Iris pigment epithelial cell (primary cell): ENCODE measurements around the gene FOXJ1.

Experiments
- DNase-seq: peaks from one replicate; pipeline ENCODE4 v3.0.0-alpha.2; 2011; ENCODE audit warnings: low read depth

FOXJ1 gene

DNA sequence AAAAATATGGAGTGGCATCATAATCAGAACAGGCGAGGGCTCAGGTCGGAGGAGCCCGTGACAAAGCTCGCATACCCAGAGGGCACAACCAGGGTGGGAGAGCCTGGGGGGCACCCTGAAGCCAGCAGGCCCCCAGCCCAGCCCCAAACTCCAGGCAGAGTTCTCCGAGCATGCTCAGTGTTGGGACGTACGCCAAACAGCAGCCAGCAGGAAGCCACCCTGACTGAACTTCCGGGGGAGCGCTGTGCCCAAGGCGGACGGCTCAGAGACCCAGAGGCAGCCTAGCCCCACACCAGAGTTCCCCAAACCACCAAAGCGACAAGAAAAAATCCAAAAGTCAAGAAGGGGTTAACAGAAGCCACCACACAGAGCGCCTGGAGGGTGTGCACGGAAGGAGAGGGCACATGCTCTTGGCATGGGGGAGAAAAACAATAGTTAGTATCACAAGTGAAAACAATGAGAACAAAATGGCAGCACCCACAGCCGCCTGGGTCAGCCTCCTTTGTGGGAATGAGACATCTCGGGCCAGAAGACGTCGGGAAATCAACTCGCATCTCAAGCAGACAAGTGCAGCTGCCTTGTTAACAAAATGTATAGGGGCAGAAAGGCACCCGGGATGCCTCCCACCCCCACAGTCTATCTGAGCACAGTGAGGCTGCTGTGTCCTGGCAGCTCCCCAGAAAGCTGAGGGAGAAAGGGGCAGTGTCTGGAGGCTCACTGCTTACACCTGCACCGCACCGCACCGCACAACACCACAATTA is 49.3 kb downstream of the FOXJ1 start:
- DNase-seq = no peak

DNA sequence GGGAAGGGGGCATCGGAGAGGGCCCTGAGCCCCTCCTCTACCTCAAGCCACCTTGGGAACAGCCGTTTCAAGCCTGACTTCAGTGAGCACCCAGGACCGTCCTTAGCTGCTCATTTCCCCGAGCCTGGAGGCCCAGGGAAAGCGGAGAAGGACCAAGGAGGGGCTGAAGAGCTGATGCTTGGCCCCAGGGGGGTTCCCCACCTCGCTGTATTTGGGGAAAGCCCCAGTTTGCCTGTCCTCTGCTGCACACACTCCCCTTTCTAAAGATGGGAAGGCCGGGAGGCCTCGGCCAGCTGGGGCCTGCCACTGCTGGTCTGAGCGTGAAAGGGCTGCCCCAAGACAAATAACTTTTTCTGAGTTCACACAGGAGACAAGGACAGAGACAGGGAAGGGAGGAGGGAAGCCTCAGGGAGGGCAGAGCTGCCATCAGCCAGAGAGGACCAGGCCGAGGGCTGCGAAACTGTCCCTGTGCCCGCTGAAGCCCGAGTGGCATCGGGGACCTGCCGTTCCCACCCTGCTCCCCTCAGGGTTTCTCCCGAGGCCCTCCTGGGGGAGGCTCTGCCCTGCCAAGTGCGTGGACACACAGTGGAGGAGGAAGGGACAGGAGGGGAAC is 50.4 kb downstream of the FOXJ1 start:
- no peak for DNase-seq

DNA sequence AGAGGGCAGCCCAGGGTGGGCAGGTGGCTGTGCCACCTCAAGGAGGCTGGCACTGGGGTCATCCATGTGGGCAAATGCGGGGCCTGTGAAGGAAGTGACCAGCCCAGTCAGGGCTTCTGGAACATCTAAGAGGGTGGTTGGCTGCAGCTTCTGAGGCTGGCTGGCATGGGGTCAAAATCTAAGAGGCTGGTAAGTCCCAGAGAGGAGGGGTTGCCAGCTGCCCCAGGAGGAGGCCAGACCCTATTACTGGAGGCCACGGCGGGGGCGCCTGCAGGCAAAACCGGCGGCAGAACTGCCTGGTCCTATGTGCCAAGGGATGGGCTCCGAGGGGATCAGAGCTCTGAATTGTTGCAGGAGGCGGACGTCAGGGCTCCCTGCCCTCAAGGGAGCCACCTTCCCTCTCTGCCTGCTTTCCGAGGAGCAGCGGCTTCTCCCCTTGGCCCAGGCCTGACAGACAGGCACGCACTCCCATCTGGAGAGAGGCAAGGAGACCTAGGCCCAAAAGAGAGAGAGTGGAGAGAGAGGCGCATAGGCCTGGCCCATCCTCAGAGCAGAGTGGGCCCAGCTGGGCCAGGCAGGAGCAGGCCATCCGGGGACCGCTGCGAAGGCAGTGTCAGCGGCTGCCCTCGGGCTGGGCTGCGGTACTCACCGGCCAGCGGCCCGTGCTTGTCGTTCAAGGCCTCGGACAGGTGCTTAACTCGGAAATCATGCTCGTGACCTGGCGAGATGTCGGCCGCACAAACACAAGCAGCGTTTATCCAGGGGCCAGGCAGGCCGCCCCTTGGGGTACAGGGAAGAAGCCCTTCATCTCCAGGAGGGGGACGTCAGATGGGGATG is 51.1 kb downstream of the FOXJ1 start:
- DNase-seq = no peak

DNA sequence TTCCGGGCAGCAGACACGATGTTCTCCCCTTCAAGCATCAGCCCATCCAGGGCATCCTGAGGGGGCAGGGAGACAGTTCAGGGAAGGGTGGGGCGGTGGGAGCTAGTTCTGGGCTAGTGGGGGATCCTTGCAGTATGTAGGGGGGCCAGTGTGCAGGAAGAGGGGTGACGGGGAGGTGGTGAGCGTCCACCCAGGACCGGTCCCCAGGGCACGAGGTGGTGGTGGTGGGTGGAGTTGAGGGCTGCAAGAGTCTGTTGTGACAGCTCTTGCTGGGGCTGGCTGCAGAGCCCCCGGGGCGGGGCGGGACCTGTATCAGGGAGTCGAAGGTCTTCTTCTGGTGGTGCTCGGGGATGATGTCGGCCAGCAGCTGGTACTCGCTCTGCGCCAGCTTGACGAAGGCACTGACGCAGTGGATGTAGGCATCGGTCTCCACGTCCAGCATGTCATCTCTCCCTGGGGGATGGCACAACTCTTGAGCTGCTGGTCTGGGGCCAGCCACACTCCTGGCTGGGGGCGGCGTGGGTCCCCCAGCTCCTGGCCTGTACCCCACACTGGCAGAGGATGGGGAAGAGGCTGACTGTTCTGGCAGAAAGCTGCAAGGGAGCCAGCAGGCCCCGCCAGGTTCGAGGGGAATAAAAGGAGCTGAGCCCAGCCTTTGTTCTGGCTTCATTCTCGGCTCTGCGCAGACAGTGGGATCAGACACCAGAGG is 52.0 kb downstream of the FOXJ1 start:
- no peak for DNase-seq

DNA sequence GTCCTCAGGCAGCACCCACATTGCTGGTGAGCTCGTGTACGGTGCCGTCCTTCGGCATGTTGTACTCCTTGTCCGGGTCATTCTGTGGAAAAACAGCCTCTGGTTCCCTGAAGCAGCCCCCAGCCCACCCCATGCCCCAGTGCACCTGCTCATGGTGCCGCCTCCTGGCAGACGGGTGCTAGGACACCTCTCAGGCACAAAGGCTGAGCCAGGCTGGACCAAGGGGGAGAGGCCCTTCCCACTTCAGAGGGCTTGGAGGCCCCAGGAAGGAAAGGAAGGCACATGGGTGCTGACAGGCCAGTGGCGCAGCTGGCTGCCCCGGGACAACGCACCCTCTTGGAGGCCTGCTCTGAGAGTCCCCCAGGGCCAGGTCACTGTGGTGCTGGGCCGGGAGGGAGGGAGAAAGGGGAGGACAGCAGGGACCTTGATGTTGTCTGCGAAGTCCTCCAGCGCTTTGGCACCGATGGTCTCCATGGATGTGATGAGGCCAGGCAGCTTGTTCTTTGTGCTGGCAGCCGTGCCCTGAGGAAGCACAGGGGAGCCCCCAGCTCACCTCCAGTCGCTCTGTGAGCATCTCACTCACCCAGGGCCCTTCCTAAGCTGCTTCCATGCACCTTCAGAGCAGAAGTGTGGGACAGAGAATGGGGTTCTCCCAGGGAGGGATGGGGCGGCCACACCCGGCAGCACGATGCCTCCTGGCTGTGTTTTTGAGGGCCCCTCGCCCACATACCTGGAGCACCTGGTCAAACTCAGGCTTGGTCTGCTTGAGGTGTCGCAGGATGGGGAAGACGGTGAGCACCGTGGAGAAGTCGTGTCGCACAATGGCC is 52.8 kb downstream of the FOXJ1 start:
- no peak for DNase-seq

DNA sequence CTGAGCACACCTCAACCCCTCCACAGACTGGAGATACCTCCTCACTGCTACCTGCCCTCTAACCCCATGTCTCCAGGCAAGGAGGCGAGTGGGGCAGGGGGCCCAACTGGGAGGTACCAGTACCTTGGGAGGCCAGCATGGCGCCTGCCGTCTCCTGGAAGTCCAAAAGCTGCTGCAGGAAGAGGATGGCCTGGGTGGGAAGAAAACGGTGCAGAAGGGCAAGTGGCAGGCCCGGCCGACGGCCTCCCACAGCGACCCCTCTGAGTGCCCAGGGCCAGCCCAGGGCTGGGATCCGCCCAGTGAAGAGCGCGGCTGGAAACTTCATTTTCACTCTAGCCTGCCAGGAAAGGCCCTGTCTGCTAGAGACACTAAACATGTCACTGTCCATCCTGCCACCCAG is 53.5 kb downstream of the FOXJ1 start:
- no peak for DNase-seq

DNA sequence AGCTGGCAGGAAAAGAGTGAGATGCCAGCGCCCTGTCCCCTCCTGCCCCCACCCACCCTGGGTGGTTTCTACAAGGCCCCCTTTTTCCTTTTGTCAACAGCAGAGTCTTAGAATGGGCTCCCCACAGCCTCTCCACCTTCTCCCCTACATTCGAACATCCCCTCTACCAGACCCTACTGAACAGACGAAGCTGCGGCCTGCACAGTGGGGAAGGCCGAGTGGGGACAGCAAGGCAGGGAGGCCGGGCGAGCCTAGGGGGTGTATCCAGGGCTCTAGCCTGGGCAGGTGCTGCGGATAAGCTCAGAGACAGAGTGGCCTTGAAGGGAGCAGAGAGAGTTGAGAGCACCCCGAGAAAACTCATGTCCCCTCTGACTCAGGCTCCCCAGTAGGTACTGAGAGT is 54.7 kb downstream of the FOXJ1 start:
- no peak for DNase-seq
